CD14-positive monocyte (primary cell): Measurements from ENCODE around the gene DHX40. TPM values are rescaled to one million over a fixed set of nuclear protein-coding genes. Genes with fewer than 3 reads are reported as not detected.

Source experiments
- DNase-seq, 3 donors: peaks; one replicate each; pipeline ENCODE4 v3.0.0-alpha.2; 2011 to 2022
- H2AFZ ChIP-seq: 2 replicates; pipeline ENCODE4 v1.6.0; 2012; ENCODE audit warnings: mild to moderate bottlenecking, low read depth, low read length, inconsistent platforms; ENCODE audit not compliant: insufficient read depth, poor library complexity, severe bottlenecking
- H3K27ac ChIP-seq, 2 donors: 1 replicate in 1 of 2; 2 replicates in 1 of 2; pipeline ENCODE4 v1.5.1; 2012 to 2013; ENCODE audit warnings: low read length in 2 of 2, control low read depth in 1 of 2, inconsistent platforms in 1 of 2, low read depth in 1 of 2, mild to moderate bottlenecking in 1 of 2
- H3K27me3 ChIP-seq, 2 donors: one replicate each; pipeline versions ENCODE4 v1.6.0 to v1.6.1; 2011 to 2013; ENCODE audit warnings: low read length in 2 of 2; ENCODE audit not compliant: control insufficient read depth in 2 of 2, insufficient read depth in 2 of 2
- H3K36me3 ChIP-seq, 2 donors: replicated peaks in 1 of 2; 1 replicate in 1 of 2; 2 replicates in 1 of 2; pipeline versions ENCODE4 v1.5.1 to v1.6.1; 2012 to 2013; ENCODE audit warnings: low read length in 2 of 2, control low read depth in 1 of 2, inconsistent platforms in 1 of 2, mild to moderate bottlenecking in 1 of 2; ENCODE audit not compliant: insufficient read depth in 2 of 2, control insufficient read depth in 1 of 2
- H3K4me1 ChIP-seq, 2 donors: 1 replicate in 1 of 2; 2 replicates in 1 of 2; pipeline versions ENCODE4 v1.5.1 to v1.6.1; 2012 to 2013; ENCODE audit warnings: low read length in 2 of 2, control low read depth in 1 of 2, inconsistent platforms in 1 of 2, mild to moderate bottlenecking in 1 of 2, moderate library complexity in 1 of 2; ENCODE audit not compliant: insufficient read depth in 2 of 2, control insufficient read depth in 1 of 2
- H3K4me2 ChIP-seq: replicated peaks from 2 replicates; pipeline ENCODE3; 2012; ENCODE audit warnings: low read length, moderate library complexity, mild to moderate bottlenecking; ENCODE audit not compliant: poor library complexity, severe bottlenecking; ENCODE audit errors: extremely low read depth
- H3K4me3 ChIP-seq, 3 experiments: fragments of 200-600 bp in 1 of 3; sonication (generic) in 1 of 3; replicated peaks in 1 of 3; 1 replicate in 2 of 3; 2 replicates in 1 of 3; pipeline ENCODE4 v1.5.1; 2011 to 2013; ENCODE audit warnings: low read length in 3 of 3, mild to moderate bottlenecking in 3 of 3, control low read depth in 2 of 3, low read depth in 2 of 3, inconsistent platforms in 1 of 3, moderate library complexity in 1 of 3
- H3K79me2 ChIP-seq: 2 replicates; pipeline ENCODE4 v1.6.0; 2012; ENCODE audit warnings: mild to moderate bottlenecking, control low read depth, inconsistent platforms, low read length, moderate library complexity; ENCODE audit not compliant: insufficient read depth
- H3K9ac ChIP-seq: 2 replicates; pipeline ENCODE4 v1.6.0; 2017; ENCODE audit warnings: low read length, mild to moderate bottlenecking; ENCODE audit not compliant: insufficient read depth, poor library complexity, severe bottlenecking
- H3K9me3 ChIP-seq, 2 donors: replicated peaks in 1 of 2; 1 replicate in 1 of 2; 2 replicates in 1 of 2; pipeline versions ENCODE4 v1.5.1 to v1.6.1; 2012 to 2013; ENCODE audit warnings: low read length in 2 of 2, control low read depth in 1 of 2; ENCODE audit not compliant: control insufficient read depth in 1 of 2, insufficient read depth in 1 of 2
- H4K20me1 ChIP-seq: 2 replicates; pipeline ENCODE4 v1.6.0; 2012; ENCODE audit warnings: mild to moderate bottlenecking, low read length, control low read depth, moderate library complexity; ENCODE audit not compliant: insufficient read depth
- H3K27ac Mint-ChIP-seq, 7 donors: one replicate each; pipeline ENCODE4 v1.8.0; 2020; ENCODE audit warnings: mild to moderate bottlenecking in 7 of 7, mixed read lengths in 7 of 7, moderate library complexity in 6 of 7, inconsistent platforms in 2 of 7
- H3K27me3 Mint-ChIP-seq, 3 donors: one replicate each; pipeline ENCODE4 v1.8.0; 2021 to 2022; ENCODE audit warnings: low read depth in 3 of 3, mild to moderate bottlenecking in 3 of 3, mixed read lengths in 3 of 3, moderate library complexity in 3 of 3, inconsistent platforms in 1 of 3
- H3K36me3 Mint-ChIP-seq, 2 donors: one replicate each; pipeline ENCODE4 v1.8.0; 2020; ENCODE audit warnings: mixed read lengths in 2 of 2, inconsistent platforms in 1 of 2, mild to moderate bottlenecking in 1 of 2
- H3K4me1 Mint-ChIP-seq: one replicate; pipeline ENCODE4 v1.8.0; 2020; ENCODE audit warnings: mild to moderate bottlenecking, mixed read lengths
- H3K4me3 Mint-ChIP-seq, 2 donors: one replicate each; pipeline ENCODE4 v1.8.0; 2020; ENCODE audit warnings: mild to moderate bottlenecking in 2 of 2, mixed read lengths in 2 of 2, moderate library complexity in 1 of 2
- H3K9me3 Mint-ChIP-seq, 7 donors: one replicate each; pipeline ENCODE4 v1.8.0; 2020 to 2022; ENCODE audit warnings: mixed read lengths in 7 of 7, mild to moderate bottlenecking in 6 of 7, moderate library complexity in 6 of 7, inconsistent platforms in 2 of 7
- WGBS: methylation state at CpG from one replicate; pipeline ENCODE4 v1.1.5; 2013; ENCODE audit warnings: missing lambda C conversion rate; ENCODE audit not compliant: insufficient coverage; 5-methylcytosine and 5-hydroxymethylcytosine counted together
- intact Hi-C, 2 donors: fragments of 100-400 bp; cut with micrococcal nuclease; formaldehyde crosslinking; loops; one replicate each; pipeline versions ENCODE4 v1.15.0 to v1.15.1; 2023
- polyA plus RNA-seq, 3 donors: library from polyadenylated mRNA; depleted of rRNA in 1 of 3; unstranded in 2 of 3; stranded (reverse) in 1 of 3; fragments of 300-500 nt in 2 of 3; fragments of >200 nt in 1 of 3; fragmentation: Illumina TruSeq in 2 of 3; gene quantifications; 1 replicate in 2 of 3; 2 replicates in 1 of 3; pipeline ENCODE4 v1.2.3, GENCODE V29; 2012 to 2021
- TF ChIP-seq, protein P1 (sequence below): fragments of 200-600 bp; IDR thresholded peaks from one replicate; pipeline ENCODE4 v1.8.0; 2022; ENCODE audit warnings: antibody characterized with exemption, mild to moderate bottlenecking

Gene DHX40
- polyA plus RNA-seq, 3 donors: 12.4 to 22.0 (median 21.0) TPM

DNA sequence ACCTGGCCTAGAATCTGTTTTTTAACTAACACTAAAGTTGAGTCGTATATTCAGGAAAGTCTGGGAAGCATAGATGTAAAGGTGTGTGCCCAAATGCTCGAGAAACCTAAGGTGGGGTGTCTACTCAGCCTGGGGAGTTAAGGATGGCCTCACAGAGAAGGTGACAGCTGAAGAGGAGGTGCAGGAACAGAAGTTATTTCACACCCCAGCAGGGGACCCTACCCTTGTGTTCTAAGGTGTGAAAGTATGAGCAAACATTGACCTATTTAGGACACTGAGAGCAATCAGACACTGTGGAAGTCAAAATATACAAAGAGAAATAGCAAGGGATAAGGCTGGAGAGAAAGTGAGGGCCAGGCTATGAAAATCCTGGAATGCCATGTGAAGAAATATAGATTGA is 49.0 kb upstream of the DHX40 start:
- no peaks in the 10 kb centered on the region for H4K20me1 ChIP-seq
- intact Hi-C loops: no loop called here
- H3K9me3 ChIP-seq: no peaks in the 10 kb centered on the region
- Mint-ChIP-seq H3K4me1 (peaks cover 54% of the 10 kb centered on the region), H3K36me3 (no peaks in the 10 kb centered on the region), H3K9me3 (no peaks in the 10 kb centered on the region), H3K27me3 (peaks cover 0 to 2% (median 0%) of the 10 kb centered on the region in 3 donors), H3K4me3 (no peak overlapping the region), H3K27ac (peak overlapping the region; percentile 93 to 98 (median 98))
- WGBS: 70% methylated on average over 2 of the region's 2 CpGs
- H3K4me3 ChIP-seq: no peak overlapping the region
- TF ChIP-seq, protein P1, sequence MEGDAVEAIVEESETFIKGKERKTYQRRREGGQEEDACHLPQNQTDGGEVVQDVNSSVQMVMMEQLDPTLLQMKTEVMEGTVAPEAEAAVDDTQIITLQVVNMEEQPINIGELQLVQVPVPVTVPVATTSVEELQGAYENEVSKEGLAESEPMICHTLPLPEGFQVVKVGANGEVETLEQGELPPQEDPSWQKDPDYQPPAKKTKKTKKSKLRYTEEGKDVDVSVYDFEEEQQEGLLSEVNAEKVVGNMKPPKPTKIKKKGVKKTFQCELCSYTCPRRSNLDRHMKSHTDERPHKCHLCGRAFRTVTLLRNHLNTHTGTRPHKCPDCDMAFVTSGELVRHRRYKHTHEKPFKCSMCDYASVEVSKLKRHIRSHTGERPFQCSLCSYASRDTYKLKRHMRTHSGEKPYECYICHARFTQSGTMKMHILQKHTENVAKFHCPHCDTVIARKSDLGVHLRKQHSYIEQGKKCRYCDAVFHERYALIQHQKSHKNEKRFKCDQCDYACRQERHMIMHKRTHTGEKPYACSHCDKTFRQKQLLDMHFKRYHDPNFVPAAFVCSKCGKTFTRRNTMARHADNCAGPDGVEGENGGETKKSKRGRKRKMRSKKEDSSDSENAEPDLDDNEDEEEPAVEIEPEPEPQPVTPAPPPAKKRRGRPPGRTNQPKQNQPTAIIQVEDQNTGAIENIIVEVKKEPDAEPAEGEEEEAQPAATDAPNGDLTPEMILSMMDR: no peak
- H3K27me3 ChIP-seq: no peaks in the 10 kb centered on the region
- H3K36me3 ChIP-seq: no peaks in the 10 kb centered on the region
- H3K27ac ChIP-seq: peak overlapping the region; percentile 83 to 91
- peaks cover 63 to 72% of the 10 kb centered on the region in 2 donors for H3K4me1 ChIP-seq
- H2AFZ ChIP-seq: no peak overlapping the region
- H3K9ac ChIP-seq: no peak overlapping the region
- no peak for DNase-seq
- H3K79me2 ChIP-seq: no peaks in the 10 kb centered on the region
- H3K4me2 ChIP-seq: no peak overlapping the region

DNA sequence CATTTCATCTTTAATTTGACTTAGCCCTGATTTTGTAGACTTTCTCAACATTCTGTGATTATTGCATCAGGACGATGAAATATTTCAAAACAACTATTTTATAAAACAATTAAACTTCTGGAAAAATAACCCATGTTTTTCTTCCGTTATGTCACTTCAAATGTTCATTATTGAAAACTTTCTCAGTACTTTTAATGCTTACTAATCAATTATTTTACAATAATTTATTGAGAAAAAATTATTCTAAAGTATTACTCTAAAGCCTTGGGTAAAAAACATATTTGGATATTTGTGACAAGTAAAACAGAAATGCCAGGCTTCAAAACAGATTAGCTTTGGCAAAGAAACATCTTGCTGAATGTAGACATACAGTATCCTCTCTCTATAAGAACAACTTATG is 46.3 kb upstream of the DHX40 start:
- Mint-ChIP-seq H3K36me3 (no peaks in the 10 kb centered on the region), H3K27me3 (peaks cover 0 to 2% (median 0%) of the 10 kb centered on the region in 3 donors), H3K4me3 (no peak overlapping the region), H3K4me1 (peaks cover 43% of the 10 kb centered on the region), H3K27ac (no peak overlapping the region), H3K9me3 (no peaks in the 10 kb centered on the region)
- no peak overlapping the region for H3K4me2 ChIP-seq
- no peaks in the 10 kb centered on the region for H3K9me3 ChIP-seq
- H3K27ac ChIP-seq: no peak overlapping the region
- intact Hi-C loops: no loop called here
- H4K20me1 ChIP-seq: no peaks in the 10 kb centered on the region
- H3K27me3 ChIP-seq: no peaks in the 10 kb centered on the region
- H3K36me3 ChIP-seq: no peaks in the 10 kb centered on the region
- peaks cover 42 to 54% of the 10 kb centered on the region in 2 donors for H3K4me1 ChIP-seq
- no peak overlapping the region for H3K4me3 ChIP-seq
- no peaks in the 10 kb centered on the region for H3K79me2 ChIP-seq
- DNase-seq: no peak
- TF ChIP-seq, protein P1: no peak
- H3K9ac ChIP-seq: no peak overlapping the region
- no peak overlapping the region for H2AFZ ChIP-seq
- no CpG with 5 or more reads among the region's 2 CpGs for whole genome bisulfite sequencing
